GM23338 (cell line): Measurements from ENCODE around the gene CCDC175.

Experiments used
- CREB1 ChIP-seq: fragments of 250-450 bp; sonication (Bioruptor Pico); IDR thresholded peaks from 2 replicates; pipeline ENCODE4 v1.5.0; 2020; ENCODE audit warnings: low read depth, mild to moderate bottlenecking, moderate library complexity
- EZH2 ChIP-seq: fragments of 200-600 bp; sonication (generic); IDR thresholded peaks from one replicate; pipeline ENCODE4 v1.8.0; 2017; ENCODE audit warnings: antibody characterized with exemption, mild to moderate bottlenecking, low read depth; ENCODE audit not compliant: unreplicated experiment
- EZH2phosphoT487 ChIP-seq: fragments of 200-600 bp; sonication (generic); IDR thresholded peaks from one replicate; pipeline ENCODE4 v1.8.1; 2018; ENCODE audit warnings: antibody characterized with exemption; ENCODE audit not compliant: unreplicated experiment
- JUNB ChIP-seq: IDR thresholded peaks from one replicate; pipeline ENCODE4 v1.6.1; 2016; ENCODE audit warnings: antibody characterized with exemption; ENCODE audit not compliant: unreplicated experiment
- POLR2AphosphoS5 ChIP-seq: IDR thresholded peaks from 2 replicates; pipeline ENCODE4 v1.6.1; 2016; ENCODE audit warnings: antibody characterized with exemption, low read depth
- ZNF114 ChIP-seq: fragments of 250-450 bp; sonication (Bioruptor Pico); IDR thresholded peaks from 2 replicates; pipeline ENCODE4 v1.5.0; 2020; ENCODE audit warnings: mild to moderate bottlenecking, moderate library complexity
- TF ChIP-seq, protein P1 (sequence below), 2 experiments: fragments of 200-600 bp in 1 of 2; sonication (generic) in 1 of 2; conservative IDR thresholded peaks; 2 replicates each; pipeline versions ENCODE4 v1.5.1 to v1.6.1; 2016 to 2017; ENCODE audit warnings: antibody characterized with exemption in 2 of 2, low read depth in 2 of 2, mild to moderate bottlenecking in 2 of 2, moderate library complexity in 1 of 2

DNA sequence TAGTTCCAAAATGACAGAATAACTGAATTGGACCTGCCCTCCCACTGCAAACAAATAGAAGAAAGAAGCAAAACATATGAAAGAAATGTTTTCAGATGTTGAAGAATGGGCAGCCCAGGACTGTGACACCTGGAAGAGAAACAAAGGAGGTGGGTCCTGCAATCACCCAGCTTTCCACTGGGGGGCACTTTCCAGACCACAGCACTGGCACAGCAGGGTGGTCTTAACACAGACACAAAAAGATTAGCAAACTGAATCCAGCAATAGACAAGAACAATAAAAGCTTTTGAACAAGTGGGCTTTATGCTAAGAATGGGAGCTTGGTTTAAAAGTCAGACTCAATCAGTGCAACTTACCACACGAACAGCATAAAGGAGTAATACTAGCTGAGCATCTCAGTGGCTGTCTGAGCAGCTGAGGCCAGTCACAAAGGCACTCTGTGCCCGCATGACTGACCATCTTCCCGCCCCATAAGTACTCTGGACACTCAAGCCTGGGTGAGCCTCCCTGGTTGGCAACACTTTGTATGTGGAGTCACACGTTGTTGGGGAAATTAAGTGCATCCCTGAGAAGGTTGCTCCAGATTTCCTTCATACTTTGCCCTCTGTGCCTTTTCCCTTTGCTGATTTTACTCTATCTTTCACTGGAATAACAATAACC lies 64.6 kb downstream of the CCDC175 start:
- TF ChIP-seq, protein P1, sequence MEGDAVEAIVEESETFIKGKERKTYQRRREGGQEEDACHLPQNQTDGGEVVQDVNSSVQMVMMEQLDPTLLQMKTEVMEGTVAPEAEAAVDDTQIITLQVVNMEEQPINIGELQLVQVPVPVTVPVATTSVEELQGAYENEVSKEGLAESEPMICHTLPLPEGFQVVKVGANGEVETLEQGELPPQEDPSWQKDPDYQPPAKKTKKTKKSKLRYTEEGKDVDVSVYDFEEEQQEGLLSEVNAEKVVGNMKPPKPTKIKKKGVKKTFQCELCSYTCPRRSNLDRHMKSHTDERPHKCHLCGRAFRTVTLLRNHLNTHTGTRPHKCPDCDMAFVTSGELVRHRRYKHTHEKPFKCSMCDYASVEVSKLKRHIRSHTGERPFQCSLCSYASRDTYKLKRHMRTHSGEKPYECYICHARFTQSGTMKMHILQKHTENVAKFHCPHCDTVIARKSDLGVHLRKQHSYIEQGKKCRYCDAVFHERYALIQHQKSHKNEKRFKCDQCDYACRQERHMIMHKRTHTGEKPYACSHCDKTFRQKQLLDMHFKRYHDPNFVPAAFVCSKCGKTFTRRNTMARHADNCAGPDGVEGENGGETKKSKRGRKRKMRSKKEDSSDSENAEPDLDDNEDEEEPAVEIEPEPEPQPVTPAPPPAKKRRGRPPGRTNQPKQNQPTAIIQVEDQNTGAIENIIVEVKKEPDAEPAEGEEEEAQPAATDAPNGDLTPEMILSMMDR (conservative IDR thresholded peaks at IDR 0.05; ENCODE audit: low read depth in 2 of 2), result peak; percentile 78 to 87
- no peak for TF ChIP-seq CREB1 (CRISPR knock-in tag)
- no peak for TF ChIP-seq EZH2phosphoT487
- TF ChIP-seq JUNB, result no peak
- no peak for TF ChIP-seq ZNF114 (CRISPR knock-in tag)
- no peak for TF ChIP-seq EZH2
- no peak for TF ChIP-seq POLR2AphosphoS5
